SK-N-SH (cell line): ENCODE measurements around the gene PHACTR3. TPM values are rescaled to one million over a fixed set of nuclear protein-coding genes. Genes with fewer than 3 reads are reported as not detected.

ENCODE experiments used
- CTCF ChIA-PET: fragments of 300-600, 350-600 bp; formaldehyde crosslinking; extraction: SDS; loops from one replicate; lab custom pipeline; 2021; lab: Yijun Ruan, JAX
- POLR2A ChIA-PET: fragments of 350-600 bp; sonication (Branson Sonifier 250); formaldehyde crosslinking; extraction: SDS; loops from one replicate; lab custom pipeline; 2020; ENCODE audit warnings: antibody characterized with exemption, inconsistent platforms; lab: Yijun Ruan, JAX
- DNase-seq: peaks from one replicate; pipeline ENCODE4 v3.0.0; 2012
- H2AFZ ChIP-seq: fragments of 200-600 bp; sonication (generic); 2 replicates; pipeline ENCODE4 v1.8.1; 2016; ENCODE audit warnings: antibody characterized with exemption, mild to moderate bottlenecking, low read depth
- H3F3A ChIP-seq: fragments of 200-600 bp; sonication (generic); replicated peaks from 2 replicates; pipeline ENCODE3; 2016; ENCODE audit warnings: antibody characterized with exemption, mild to moderate bottlenecking; ENCODE audit not compliant: insufficient read depth
- H3K27ac ChIP-seq, 2 experiments: fragments of 200-500 bp in 1 of 2; fragments of 200-600 bp in 1 of 2; sonication (Bioruptor generic) in 1 of 2; sonication (generic), shearing (Covaris generic) in 1 of 2; 2 replicates each; pipeline versions ENCODE4 v1.5.1 to v1.6.1; 2014 to 2016; ENCODE audit warnings: low read depth in 2 of 2, inconsistent platforms in 1 of 2, low read length in 1 of 2, mild to moderate bottlenecking in 1 of 2, mixed read lengths in 1 of 2
- H3K27me3 ChIP-seq: fragments of 200-600 bp; sonication (generic), shearing (Covaris generic); 2 replicates; pipeline ENCODE4 v1.6.1; 2016; ENCODE audit warnings: mixed run types; ENCODE audit not compliant: insufficient read depth
- H3K36me3 ChIP-seq, 2 experiments: fragments of 200-500 bp in 1 of 2; fragments of 200-600 bp in 1 of 2; sonication (Bioruptor generic) in 1 of 2; sonication (generic) in 1 of 2; replicated peaks in 1 of 2; 2 replicates each; pipeline versions ENCODE3 to v1.5.1; 2014 to 2016; ENCODE audit warnings: low read length in 1 of 2, mild to moderate bottlenecking in 1 of 2; ENCODE audit not compliant: insufficient read depth in 2 of 2, control insufficient read depth in 1 of 2
- H3K4me1 ChIP-seq, 2 experiments: fragments of 200-500 bp in 1 of 2; fragments of 200-600 bp in 1 of 2; sonication (Bioruptor generic) in 1 of 2; sonication (generic), shearing (Covaris generic) in 1 of 2; 2 replicates each; pipeline versions ENCODE4 v1.5.1 to v1.6.1; 2014 to 2016; ENCODE audit warnings: low read depth in 1 of 2, low read length in 1 of 2, mixed run types in 1 of 2; ENCODE audit not compliant: insufficient read depth in 2 of 2, control insufficient read depth in 1 of 2
- H3K4me2 ChIP-seq: fragments of 200-600 bp; sonication (generic), shearing (Covaris generic); 2 replicates; pipeline ENCODE4 v1.6.1; 2017; ENCODE audit warnings: mixed run types
- H3K4me3 ChIP-seq, 2 experiments: fragments of 200-500 bp in 1 of 2; fragments of 200-600 bp in 1 of 2; sonication (Bioruptor generic) in 1 of 2; sonication (generic), shearing (Covaris generic) in 1 of 2; 2 replicates each; pipeline versions ENCODE4 v1.5.1 to v1.8.1; 2014 to 2016; ENCODE audit warnings: low read depth in 2 of 2, inconsistent platforms in 1 of 2, low read length in 1 of 2, mild to moderate bottlenecking in 1 of 2, mixed read lengths in 1 of 2, moderate library complexity in 1 of 2
- H3K79me2 ChIP-seq: fragments of 200-600 bp; sonication (generic); 2 replicates; pipeline ENCODE4 v1.8.1; 2017; ENCODE audit warnings: mild to moderate bottlenecking; ENCODE audit not compliant: insufficient read depth
- H3K9ac ChIP-seq: fragments of 200-600 bp; sonication (generic); 2 replicates; pipeline ENCODE4 v1.6.1; 2017; ENCODE audit warnings: mixed run types
- H3K9me2 ChIP-seq: fragments of 200-600 bp; sonication (generic); 2 replicates; pipeline ENCODE4 v1.6.1; 2017; ENCODE audit warnings: mixed run types
- H3K9me3 ChIP-seq: fragments of 200-600 bp; sonication (generic); 2 replicates; pipeline ENCODE4 v1.6.1; 2017; ENCODE audit warnings: mixed run types, mild to moderate bottlenecking, moderate library complexity
- H4K20me1 ChIP-seq: fragments of 200-600 bp; sonication (generic); 2 replicates; pipeline ENCODE4 v1.6.1; 2017; ENCODE audit warnings: mild to moderate bottlenecking, mixed run types; ENCODE audit not compliant: insufficient read depth
- CHD2 ChIP-seq: fragments of 150-350 bp; IDR thresholded peaks from 2 replicates; pipeline ENCODE4 v1.6.1; 2018; ENCODE audit warnings: low read length; ENCODE audit not compliant: partially characterized antibody
- ELF1 ChIP-seq: IDR thresholded peaks from 2 replicates; pipeline ENCODE4 v1.4.0; 2012
- EZH2phosphoT487 ChIP-seq: fragments of 200-600 bp; sonication (generic); IDR thresholded peaks from 2 replicates; pipeline ENCODE4 v1.6.1; 2017; ENCODE audit warnings: low read depth, mixed run types, mild to moderate bottlenecking, antibody characterized with exemption, moderate library complexity, borderline replicate concordance
- FOXM1 ChIP-seq: IDR thresholded peaks from 2 replicates; pipeline ENCODE4 v1.4.0; 2012; ENCODE audit warnings: low read depth, mild to moderate bottlenecking
- GABPA ChIP-seq: IDR thresholded peaks from 2 replicates; pipeline ENCODE4 v1.4.0; 2012; ENCODE audit warnings: low read depth, mild to moderate bottlenecking
- IRF3 ChIP-seq: fragments of 150-350 bp; IDR thresholded peaks from 2 replicates; pipeline ENCODE4 v1.6.1; 2016; ENCODE audit warnings: mild to moderate bottlenecking, low read depth, low read length
- JUND ChIP-seq: IDR thresholded peaks from 2 replicates; pipeline ENCODE4 v1.4.0; 2012
- NFIC ChIP-seq: IDR thresholded peaks from 2 replicates; pipeline ENCODE4 v1.4.0; 2012; ENCODE audit warnings: borderline replicate concordance
- POLR2AphosphoS5 ChIP-seq: IDR thresholded peaks from 2 replicates; pipeline ENCODE4 v1.6.1; 2012; ENCODE audit warnings: low read depth, low read length
- RAD21 ChIP-seq: IDR thresholded peaks from 2 replicates; pipeline ENCODE4 v1.6.1; 2012; ENCODE audit warnings: mild to moderate bottlenecking, low read length
- REST ChIP-seq: IDR thresholded peaks from 2 replicates; pipeline ENCODE4 v1.6.1; 2012; ENCODE audit warnings: mild to moderate bottlenecking, low read depth, low read length, moderate library complexity
- RXRA ChIP-seq: IDR thresholded peaks from 2 replicates; pipeline ENCODE4 v1.4.0; 2012; ENCODE audit warnings: low read depth, mild to moderate bottlenecking, borderline replicate concordance
- SIN3A ChIP-seq: IDR thresholded peaks from 2 replicates; pipeline ENCODE4 v1.6.1; 2012; ENCODE audit warnings: low read depth, mild to moderate bottlenecking, low read length, moderate library complexity, borderline replicate concordance
- SMC3 ChIP-seq: IDR thresholded peaks from 2 replicates; pipeline ENCODE4 v1.6.1; 2012; ENCODE audit warnings: low read depth, low read length, improper control_type of control experiment
- TAF1 ChIP-seq: IDR thresholded peaks from 2 replicates; pipeline ENCODE4 v1.6.1; 2012; ENCODE audit warnings: low read depth, mild to moderate bottlenecking, low read length, moderate library complexity, borderline replicate concordance
- TEAD4 ChIP-seq: IDR thresholded peaks from 2 replicates; pipeline ENCODE4 v1.4.0; 2012; ENCODE audit warnings: mild to moderate bottlenecking, borderline replicate concordance; ENCODE audit not compliant: insufficient read depth
- USF2 ChIP-seq: fragments of 150-350 bp; IDR thresholded peaks from 2 replicates; pipeline ENCODE4 v1.6.1; 2017; ENCODE audit warnings: antibody characterized with exemption, low read length, low read depth, borderline replicate concordance
- YY1 ChIP-seq: IDR thresholded peaks from 2 replicates; pipeline ENCODE4 v1.4.0; 2012; ENCODE audit warnings: low read depth, mild to moderate bottlenecking
- WGBS: methylation state at CpG from one replicate; pipeline ENCODE4 v1.1.6; 2017; ENCODE audit warnings: low lambda C conversion rate; 5-methylcytosine and 5-hydroxymethylcytosine counted together
- polyA plus RNA-seq, 3 experiments: library from polyadenylated mRNA; depleted of rRNA; stranded (reverse); fragments of >200 nt; gene quantifications; 2 replicates each; pipeline ENCODE4 v1.2.3, GENCODE V29; 2012
- TF ChIP-seq, protein P1 (sequence below): IDR thresholded peaks from 2 replicates; pipeline ENCODE4 v1.4.0; 2012; ENCODE audit warnings: low read depth, borderline replicate concordance
- TF ChIP-seq, protein P2 (sequence below): fragments of 200-600 bp; sonication (generic); IDR thresholded peaks from 2 replicates; pipeline ENCODE4 v1.6.1; 2017; ENCODE audit warnings: antibody characterized with exemption, mild to moderate bottlenecking, moderate library complexity

The PHACTR3 gene
- polyA plus RNA-seq, 1 of the 3 experiments (the other 2 are of a cell fraction) = 0.10 TPM

DNA sequence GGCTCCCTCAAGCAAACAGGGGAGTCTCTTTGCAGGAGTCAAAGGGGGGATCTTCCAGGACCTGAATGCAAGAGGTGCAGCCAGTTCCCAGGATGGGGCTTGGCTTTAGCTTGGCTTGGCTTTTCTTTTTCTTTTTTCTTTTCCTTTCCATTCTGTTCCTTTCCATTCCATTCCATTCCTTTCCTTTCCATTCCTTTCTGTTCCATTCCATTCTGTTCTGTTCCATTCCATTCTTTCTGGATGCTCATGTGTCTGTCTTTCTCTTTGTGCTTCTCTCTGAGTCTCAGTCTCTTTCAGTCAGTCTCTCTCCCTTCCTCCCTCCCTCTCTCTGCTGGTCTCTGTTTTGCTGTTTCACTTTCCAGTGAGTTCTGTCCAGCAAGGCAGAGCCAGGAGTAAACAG lies 163.3 kb downstream of the PHACTR3 start (continued):
- TF ChIP-seq FOXM1 (no peak), EZH2phosphoT487 (no peak), YY1 (no peak), JUND (no peak), TAF1 (no peak)
- TF ChIP-seq, protein P1, sequence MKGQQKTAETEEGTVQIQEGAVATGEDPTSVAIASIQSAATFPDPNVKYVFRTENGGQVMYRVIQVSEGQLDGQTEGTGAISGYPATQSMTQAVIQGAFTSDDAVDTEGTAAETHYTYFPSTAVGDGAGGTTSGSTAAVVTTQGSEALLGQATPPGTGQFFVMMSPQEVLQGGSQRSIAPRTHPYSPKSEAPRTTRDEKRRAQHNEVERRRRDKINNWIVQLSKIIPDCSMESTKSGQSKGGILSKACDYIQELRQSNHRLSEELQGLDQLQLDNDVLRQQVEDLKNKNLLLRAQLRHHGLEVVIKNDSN = no peak

GRCh38 chr20:59770270-59770669 lies 165.9 kb downstream of the PHACTR3 start:
- H3K9ac ChIP-seq = no peak overlapping the region
- H4K20me1 ChIP-seq = no peaks in the 10 kb centered on the region
- no peaks in the 10 kb centered on the region for H3K9me2 ChIP-seq
- no peak for DNase-seq
- H3K27me3 ChIP-seq = no peaks in the 10 kb centered on the region
- no peaks in the 10 kb centered on the region for H3K36me3 ChIP-seq
- no peaks in the 10 kb centered on the region for H3K9me3 ChIP-seq
- H2AFZ ChIP-seq = no peak overlapping the region
- H3K4me1 ChIP-seq = no peaks in the 10 kb centered on the region
- ChIA-PET POLR2A (no interaction called here), CTCF (interaction anchor here (0.6 to 1.3 kb wide), 4 partner anchors 13 to 172 kb away, joined by 3 to 5 read pairs (median 4); no protein-coding TSS in a partner anchor)
- WGBS = 44% methylated on average over 3 of the region's 3 CpGs
- no peaks in the 10 kb centered on the region for H3K79me2 ChIP-seq
- H3F3A ChIP-seq = no peaks in the 10 kb centered on the region
- no peak overlapping the region for H3K27ac ChIP-seq
- no peak overlapping the region for H3K4me2 ChIP-seq
- no peak overlapping the region for H3K4me3 ChIP-seq
- TF ChIP-seq, protein P1 = no peak
- TF ChIP-seq POLR2AphosphoS5 (no peak), ELF1 (no peak), TEAD4 (no peak), CHD2 (no peak), RXRA (no peak), SMC3 (no peak), FOXM1 (no peak), REST (no peak), IRF3 (no peak), YY1 (no peak), USF2 (no peak), RAD21 (no peak; the same call in 1 of the 2 replicates), JUND (no peak), NFIC (no peak), SIN3A (no peak), GABPA (no peak)
- TF ChIP-seq, protein P2, sequence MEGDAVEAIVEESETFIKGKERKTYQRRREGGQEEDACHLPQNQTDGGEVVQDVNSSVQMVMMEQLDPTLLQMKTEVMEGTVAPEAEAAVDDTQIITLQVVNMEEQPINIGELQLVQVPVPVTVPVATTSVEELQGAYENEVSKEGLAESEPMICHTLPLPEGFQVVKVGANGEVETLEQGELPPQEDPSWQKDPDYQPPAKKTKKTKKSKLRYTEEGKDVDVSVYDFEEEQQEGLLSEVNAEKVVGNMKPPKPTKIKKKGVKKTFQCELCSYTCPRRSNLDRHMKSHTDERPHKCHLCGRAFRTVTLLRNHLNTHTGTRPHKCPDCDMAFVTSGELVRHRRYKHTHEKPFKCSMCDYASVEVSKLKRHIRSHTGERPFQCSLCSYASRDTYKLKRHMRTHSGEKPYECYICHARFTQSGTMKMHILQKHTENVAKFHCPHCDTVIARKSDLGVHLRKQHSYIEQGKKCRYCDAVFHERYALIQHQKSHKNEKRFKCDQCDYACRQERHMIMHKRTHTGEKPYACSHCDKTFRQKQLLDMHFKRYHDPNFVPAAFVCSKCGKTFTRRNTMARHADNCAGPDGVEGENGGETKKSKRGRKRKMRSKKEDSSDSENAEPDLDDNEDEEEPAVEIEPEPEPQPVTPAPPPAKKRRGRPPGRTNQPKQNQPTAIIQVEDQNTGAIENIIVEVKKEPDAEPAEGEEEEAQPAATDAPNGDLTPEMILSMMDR = no peak
